GM06990 (cell line): ENCODE measurements around the gene PITX1.
"Not testable (repeated sequence)": the region's sequence is repeated elsewhere in the genome, so short reads cannot be mapped to it uniquely, and the experiment has no call there.

Experiments used
- DNase-seq: peaks from one replicate; pipeline ENCODE4 v3.0.0-alpha.2; 2011; ENCODE audit not compliant: insufficient read length; ENCODE audit errors: extremely low read depth
- H3K27me3 ChIP-seq: replicated peaks from 2 replicates; pipeline ENCODE4 v1.6.0; 2011; ENCODE audit warnings: low read length; ENCODE audit not compliant: control insufficient read depth, insufficient read depth
- H3K36me3 ChIP-seq: 2 replicates; pipeline ENCODE4 v1.5.1; 2011; ENCODE audit warnings: low read length; ENCODE audit not compliant: control insufficient read depth, insufficient read depth
- H3K4me3 ChIP-seq: replicated peaks from 2 replicates; pipeline ENCODE4 v1.5.1; 2011; ENCODE audit warnings: low read depth, mild to moderate bottlenecking, control low read depth, low read length
- TF ChIP-seq, protein P1 (sequence below): IDR thresholded peaks from 2 replicates; pipeline ENCODE4 v1.5.1; 2011; ENCODE audit warnings: low read length, control low read depth, mild to moderate bottlenecking, inconsistent platforms; ENCODE audit not compliant: insufficient read depth, poor library complexity, severe bottlenecking

The PITX1 gene

DNA sequence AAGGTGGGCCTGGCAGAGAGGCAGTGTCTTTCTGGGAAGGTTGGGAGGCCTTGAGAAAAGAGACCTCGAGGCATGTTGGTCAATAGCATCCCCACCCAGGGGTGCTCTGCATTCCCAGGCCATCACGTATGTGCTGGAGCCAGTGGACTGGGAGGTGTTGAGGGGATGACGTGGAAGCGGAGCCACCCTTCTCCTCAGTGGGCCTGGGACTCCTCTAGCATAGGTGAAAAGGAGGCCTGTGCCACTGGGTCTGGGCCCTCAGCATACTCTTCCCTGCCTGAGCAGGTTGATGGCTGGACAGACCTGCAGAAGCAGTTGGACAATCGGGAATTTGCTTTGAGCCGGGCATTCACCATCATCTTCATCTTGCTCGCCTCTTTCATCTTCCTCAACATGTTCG, 25.5 kb downstream of the PITX1 start:
- no peaks in the 10 kb centered on the region for H3K36me3 ChIP-seq
- TF ChIP-seq, protein P1, sequence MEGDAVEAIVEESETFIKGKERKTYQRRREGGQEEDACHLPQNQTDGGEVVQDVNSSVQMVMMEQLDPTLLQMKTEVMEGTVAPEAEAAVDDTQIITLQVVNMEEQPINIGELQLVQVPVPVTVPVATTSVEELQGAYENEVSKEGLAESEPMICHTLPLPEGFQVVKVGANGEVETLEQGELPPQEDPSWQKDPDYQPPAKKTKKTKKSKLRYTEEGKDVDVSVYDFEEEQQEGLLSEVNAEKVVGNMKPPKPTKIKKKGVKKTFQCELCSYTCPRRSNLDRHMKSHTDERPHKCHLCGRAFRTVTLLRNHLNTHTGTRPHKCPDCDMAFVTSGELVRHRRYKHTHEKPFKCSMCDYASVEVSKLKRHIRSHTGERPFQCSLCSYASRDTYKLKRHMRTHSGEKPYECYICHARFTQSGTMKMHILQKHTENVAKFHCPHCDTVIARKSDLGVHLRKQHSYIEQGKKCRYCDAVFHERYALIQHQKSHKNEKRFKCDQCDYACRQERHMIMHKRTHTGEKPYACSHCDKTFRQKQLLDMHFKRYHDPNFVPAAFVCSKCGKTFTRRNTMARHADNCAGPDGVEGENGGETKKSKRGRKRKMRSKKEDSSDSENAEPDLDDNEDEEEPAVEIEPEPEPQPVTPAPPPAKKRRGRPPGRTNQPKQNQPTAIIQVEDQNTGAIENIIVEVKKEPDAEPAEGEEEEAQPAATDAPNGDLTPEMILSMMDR = no peak
- DNase-seq = no peak
- H3K4me3 ChIP-seq = no peak overlapping the region
- H3K27me3 ChIP-seq = no peaks in the 10 kb centered on the region; the same call in 1 of the 2 replicates

DNA sequence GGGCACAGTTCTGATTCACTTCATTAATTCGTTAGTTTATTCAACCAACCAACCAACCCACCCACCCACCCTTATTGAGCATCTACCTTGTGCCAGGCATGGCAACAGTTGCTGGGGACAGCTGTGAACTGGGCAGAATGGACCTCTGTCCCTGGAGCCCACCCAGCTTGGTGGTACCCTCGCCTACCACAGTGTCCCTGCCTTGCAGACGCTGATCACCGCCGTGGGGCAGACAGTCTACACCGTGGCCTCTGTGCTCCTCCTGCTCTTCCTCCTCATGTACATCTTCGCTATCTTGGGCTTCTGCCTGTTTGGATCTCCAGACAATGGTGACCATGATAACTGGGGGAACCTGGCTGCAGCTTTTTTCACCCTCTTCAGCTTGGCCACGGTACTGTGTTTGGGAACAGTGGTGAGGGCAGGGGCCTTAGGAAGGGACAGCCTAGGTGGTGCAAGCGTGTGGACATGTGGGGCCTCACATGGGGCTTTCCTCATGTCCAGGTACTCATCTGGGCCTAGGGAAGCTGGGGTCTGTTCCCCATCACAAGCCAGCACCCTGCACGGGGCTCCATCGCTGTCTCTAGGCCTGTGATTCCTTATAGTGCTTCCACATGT, 26.2 kb downstream of the PITX1 start:
- Histone ChIP-seq H3K36me3 (no peaks in the 10 kb centered on the region), H3K4me3 (no peak overlapping the region), H3K27me3 (no peaks in the 10 kb centered on the region; the same call in 1 of the 2 replicates)
- no peak for DNase-seq
- TF ChIP-seq, protein P1 = no peak

DNA sequence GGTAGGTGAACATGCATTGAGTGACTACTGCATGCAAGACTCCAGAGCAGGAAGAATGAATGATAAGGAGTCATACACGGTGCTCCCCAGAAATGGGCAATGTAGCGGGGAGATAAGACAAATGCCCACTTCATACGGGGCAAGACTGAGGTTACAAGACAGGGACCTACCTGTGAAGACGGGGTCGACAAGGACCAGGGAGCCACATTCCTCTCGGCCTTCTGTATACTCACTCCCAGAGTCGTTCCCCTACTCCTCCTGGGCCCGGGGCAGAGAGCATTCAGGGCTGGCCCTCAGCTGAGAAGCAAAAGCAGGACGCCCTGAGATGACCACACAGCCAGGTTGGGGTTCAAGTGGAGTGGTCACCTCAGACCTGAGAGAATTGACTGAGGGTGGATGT, 26.7 kb downstream of the PITX1 start:
- DNase-seq = no peak
- Histone ChIP-seq H3K4me3 (no peak overlapping the region), H3K36me3 (no peaks in the 10 kb centered on the region), H3K27me3 (no peaks in the 10 kb centered on the region; the same call in 1 of the 2 replicates)
- TF ChIP-seq, protein P1 = no peak

DNA sequence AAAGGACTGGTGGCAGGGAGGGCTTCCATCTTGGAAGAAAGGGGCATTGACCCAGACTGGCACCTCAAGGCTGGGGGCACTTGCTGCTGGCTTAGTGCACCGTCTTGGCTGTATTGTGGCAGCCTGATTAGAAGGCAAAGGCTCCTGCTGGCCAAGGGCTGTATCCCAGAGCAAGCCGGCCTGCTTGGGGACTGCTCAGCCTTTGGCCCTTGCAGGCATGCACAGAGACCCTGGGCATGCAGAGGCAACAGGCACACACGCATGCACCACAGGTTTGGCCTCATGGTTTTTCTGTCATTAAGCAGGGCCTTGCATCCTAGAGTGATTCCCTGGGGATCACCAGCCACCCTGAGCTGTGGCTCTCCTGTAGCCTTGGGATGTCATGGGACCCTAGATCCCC, 29.0 kb downstream of the PITX1 start:
- no peaks in the 10 kb centered on the region for H3K36me3 ChIP-seq
- no peak for DNase-seq
- TF ChIP-seq, protein P1 = no peak

DNA sequence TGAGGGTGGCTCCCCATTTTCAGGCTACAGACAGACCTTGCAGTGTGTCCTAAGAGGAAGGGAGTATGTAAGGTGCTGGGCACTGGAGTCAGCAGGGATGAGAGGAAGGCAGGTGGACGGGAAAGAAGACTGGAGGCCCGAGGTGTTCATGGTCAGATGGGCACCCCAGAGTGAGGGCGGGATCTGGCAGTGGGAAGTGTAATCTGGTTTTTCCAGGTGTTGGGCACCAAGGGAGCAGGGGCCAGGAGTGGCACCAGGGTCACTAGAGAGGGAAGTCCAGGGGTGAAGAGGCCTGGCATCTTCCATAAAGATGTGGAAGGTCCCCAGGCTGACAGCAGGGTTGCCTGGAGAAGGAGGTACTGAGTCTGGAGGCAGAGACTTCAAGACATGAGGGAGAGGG, 29.7 kb downstream of the PITX1 start:
- Histone ChIP-seq H3K27me3 (no peaks in the 10 kb centered on the region; the same call in 1 of the 2 replicates), H3K4me3 (no peak overlapping the region), H3K36me3 (no peaks in the 10 kb centered on the region)
- DNase-seq = no peak
- TF ChIP-seq, protein P1 = no peak

More for the DNA sequence above, 29.0 kb downstream of the PITX1 start:
- no peaks in the 10 kb centered on the region; the same call in 1 of the 2 replicates for H3K27me3 ChIP-seq
- no peak overlapping the region for H3K4me3 ChIP-seq

DNA sequence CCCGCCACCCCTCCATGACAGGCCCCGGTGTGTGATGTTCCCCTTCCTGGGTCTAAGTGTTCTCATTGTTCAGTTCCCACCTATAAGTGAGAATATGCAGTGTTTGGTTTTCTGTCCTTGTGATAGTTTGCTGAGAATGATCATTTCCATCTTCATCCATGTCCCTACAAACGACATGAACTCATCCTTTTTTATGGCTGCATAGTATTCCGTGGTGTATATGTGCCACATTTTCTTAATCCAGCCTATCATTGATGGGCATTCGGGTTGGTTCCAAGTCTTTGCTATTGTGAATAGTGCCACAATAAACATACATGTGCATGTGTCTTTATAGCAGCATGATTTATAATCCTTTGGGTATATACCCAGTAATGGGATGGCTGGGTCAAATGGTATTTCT, 36.0 kb downstream of the PITX1 start:
- not testable (repeated sequence) for H3K4me3 ChIP-seq, DNase-seq, H3K27me3 ChIP-seq, H3K36me3 ChIP-seq
